ENCODE data around the gene CACNA2D3.

The CACNA2D3 gene

GRCh38 chr3:54488297-54488696, 365.9 kb downstream of the CACNA2D3 start:
- DNase-seq: no peak

GRCh38 chr3:54494209-54494608, 371.9 kb downstream of the CACNA2D3 start:
- DNase-seq: no peak

- DNase-seq: no peak
Observed at GRCh38 chr3:54506603-54507002, 384.3 kb downstream of the CACNA2D3 start.

- DNase-seq: no peak
Observed at GRCh38 chr3:54507876-54508460, 385.6 kb downstream of the CACNA2D3 start.

- no peak for DNase-seq
Observed at GRCh38 chr3:54510506-54510905, 388.2 kb downstream of the CACNA2D3 start.

- DNase-seq: no peak
Observed at GRCh38 chr3:54511766-54512365, 389.5 kb downstream of the CACNA2D3 start.

- DNase-seq: no peak
Observed at GRCh38 chr3:54514006-54514405, 391.7 kb downstream of the CACNA2D3 start.

GRCh38 chr3:54514416-54514815, 392.1 kb downstream of the CACNA2D3 start:
- DNase-seq: no peak

- no peak for DNase-seq
Observed at GRCh38 chr3:54515441-54516213, 393.3 kb downstream of the CACNA2D3 start.

- DNase-seq: no peak
Observed at GRCh38 chr3:54517424-54517823, 395.1 kb downstream of the CACNA2D3 start.

GRCh38 chr3:54518011-54518675, 395.8 kb downstream of the CACNA2D3 start:
- DNase-seq: no peak

GRCh38 chr3:54519493-54519892, 397.1 kb downstream of the CACNA2D3 start:
- DNase-seq: no peak

GRCh38 chr3:54520060-54520459, 397.7 kb downstream of the CACNA2D3 start:
- no peak for DNase-seq

- DNase-seq: no peak
Observed at GRCh38 chr3:54527521-54527920, 405.2 kb downstream of the CACNA2D3 start.

GRCh38 chr3:54527953-54528352, 405.6 kb downstream of the CACNA2D3 start:
- peak; percentile 38 for DNase-seq

- no peak for DNase-seq
Observed at GRCh38 chr3:54528668-54529067, 406.3 kb downstream of the CACNA2D3 start.

GRCh38 chr3:54530091-54530490, 407.7 kb downstream of the CACNA2D3 start:
- no peak for DNase-seq

- DNase-seq: no peak
Observed at GRCh38 chr3:54530944-54531343, 408.6 kb downstream of the CACNA2D3 start.

GRCh38 chr3:54531741-54532140, 409.4 kb downstream of the CACNA2D3 start:
- no peak for DNase-seq

- no peak for DNase-seq
Observed at GRCh38 chr3:54533856-54534255, 411.5 kb downstream of the CACNA2D3 start.

- DNase-seq: no peak
Observed at GRCh38 chr3:54535619-54536018, 413.3 kb downstream of the CACNA2D3 start.

- no peak for DNase-seq
Observed at GRCh38 chr3:54536450-54536849, 414.1 kb downstream of the CACNA2D3 start.

- no peak for DNase-seq
Observed at GRCh38 chr3:54537506-54537905, 415.2 kb downstream of the CACNA2D3 start.

- DNase-seq: no peak
Observed at GRCh38 chr3:54538346-54538745, 416.0 kb downstream of the CACNA2D3 start.
